HCT116 (cell line): ENCODE results near the gene NUP155. TPM values are rescaled to one million over a fixed set of nuclear protein-coding genes. Genes with fewer than 3 reads are reported as not detected.

Source experiments
- ATAC-seq: fragments of 200-7000 bp; cut with Tn5 transposase; 2 replicates; pipeline ENCODE4 v1.9.1; 2020; ENCODE audit warnings: mild to moderate bottlenecking, moderate library complexity
- BruUV-seq: library from RNA; stranded (reverse); fragments of 400-500 nt; replicated peaks from 2 replicates; lab custom pipeline; 2021; lab: Mats Ljungman, UMichigan
- CTCF ChIA-PET: fragments of 300-600 bp; sonication (Branson Sonifier 250); formaldehyde crosslinking; loops from one replicate; lab custom pipeline; 2021; ENCODE audit warnings: antibody characterized with exemption; lab: Charles Lee
- POLR2A ChIA-PET: fragments of 300-600, 350-600 bp; sonication (Branson Sonifier 250); formaldehyde crosslinking; loops from one replicate; lab custom pipeline; 2021; ENCODE audit warnings: antibody characterized with exemption; lab: Charles Lee
- RAD21 ChIA-PET, 2 experiments: fragments of 300-600 bp; sonication (Branson Sonifier 250); formaldehyde crosslinking; loops; one replicate each; lab custom pipeline; 2023; ENCODE audit warnings: low total read pairs in 2 of 2; ENCODE audit not compliant: uncharacterized antibody in 2 of 2, unreplicated experiment in 2 of 2, low non-redundant PET in 1 of 2; lab: Charles Lee
- DNase-seq: peaks from one replicate; pipeline ENCODE4 v3.0.0-alpha.2; 2010; ENCODE audit warnings: low read depth, low spot score
- H2AFZ ChIP-seq: fragments of 200-600 bp; shearing (Covaris generic), sonication (generic); 2 replicates; pipeline ENCODE4 v1.6.1; 2017; ENCODE audit warnings: low read depth, mixed run types, mixed read lengths, antibody characterized with exemption, low read length; ENCODE audit not compliant: poor library complexity, severe bottlenecking
- H3K27ac ChIP-seq: 2 replicates; pipeline ENCODE4 v1.5.1; 2012; ENCODE audit warnings: low read depth, low read length
- H3K27me3 ChIP-seq: fragments of 200-600 bp; sonication (generic); 2 replicates; pipeline ENCODE4 v1.6.1; 2016; ENCODE audit warnings: mixed run types, low read length, mixed read lengths; ENCODE audit not compliant: insufficient read depth
- H3K36me3 ChIP-seq, 2 experiments: fragments of 200-500 bp in 1 of 2; fragments of 200-600 bp in 1 of 2; sonication (Bioruptor generic) in 1 of 2; sonication (generic) in 1 of 2; 2 replicates each; pipeline versions ENCODE4 v1.5.1 to v1.6.1; 2014 to 2016; ENCODE audit warnings: low read length in 2 of 2, inconsistent platforms in 1 of 2, mixed read lengths in 1 of 2, mixed run types in 1 of 2; ENCODE audit not compliant: insufficient read depth in 2 of 2, control insufficient read depth in 1 of 2
- H3K4me1 ChIP-seq, 2 experiments: fragments of 200-600 bp in 1 of 2; sonication (generic) in 1 of 2; 2 replicates each; pipeline versions ENCODE4 v1.5.1 to v1.6.1; 2012 to 2017; ENCODE audit warnings: low read length in 2 of 2, inconsistent platforms in 1 of 2, mild to moderate bottlenecking in 1 of 2, mixed read lengths in 1 of 2, mixed run types in 1 of 2, moderate library complexity in 1 of 2; ENCODE audit not compliant: insufficient read depth in 2 of 2, control insufficient read depth in 1 of 2
- H3K4me2 ChIP-seq: fragments of 200-600 bp; sonication (generic); 2 replicates; pipeline ENCODE4 v1.6.1; 2017; ENCODE audit warnings: mixed run types, low read length, mixed read lengths
- H3K4me3 ChIP-seq, 2 experiments: fragments of 200-600 bp in 1 of 2; sonication (generic) in 1 of 2; replicated peaks in 1 of 2; 2 replicates each; pipeline ENCODE4 v1.5.1; 2011 to 2016; ENCODE audit warnings: low read length in 2 of 2, control low read depth in 1 of 2, low read depth in 1 of 2, mild to moderate bottlenecking in 1 of 2, mixed read lengths in 1 of 2, mixed run types in 1 of 2
- H3K79me2 ChIP-seq: fragments of 200-600 bp; sonication (generic); 2 replicates; pipeline ENCODE4 v1.6.1; 2017; ENCODE audit warnings: mild to moderate bottlenecking, mixed run types, low read length, moderate library complexity, mixed read lengths; ENCODE audit not compliant: insufficient read depth
- H3K9ac ChIP-seq: fragments of 200-600 bp; sonication (generic); 2 replicates; pipeline ENCODE4 v1.6.1; 2016; ENCODE audit warnings: low read length, mixed read lengths
- H3K9me2 ChIP-seq: fragments of 200-600 bp; sonication (generic), shearing (Covaris generic); 2 replicates; pipeline ENCODE4 v1.6.1; 2017; ENCODE audit warnings: mixed run types, mild to moderate bottlenecking, moderate library complexity; ENCODE audit not compliant: insufficient read depth
- H3K9me3 ChIP-seq, 2 experiments: fragments of 200-500 bp in 1 of 2; fragments of 200-600 bp in 1 of 2; sonication (Bioruptor generic) in 1 of 2; sonication (generic) in 1 of 2; 2 replicates each; pipeline ENCODE4 v1.6.1; 2014 to 2017; ENCODE audit warnings: low read length in 2 of 2, mixed read lengths in 2 of 2, inconsistent platforms in 1 of 2, low read depth in 1 of 2, mild to moderate bottlenecking in 1 of 2, mixed run types in 1 of 2, moderate library complexity in 1 of 2; ENCODE audit not compliant: control insufficient read depth in 1 of 2, insufficient read depth in 1 of 2
- H4K20me1 ChIP-seq: fragments of 200-600 bp; sonication (generic), shearing (Covaris generic); 2 replicates; pipeline ENCODE4 v1.6.1; 2017; ENCODE audit warnings: mixed run types, mild to moderate bottlenecking, moderate library complexity; ENCODE audit not compliant: insufficient read depth
- CBX3 ChIP-seq: IDR thresholded peaks from 2 replicates; pipeline ENCODE4 v1.6.1; 2012; ENCODE audit warnings: low read depth
- CEBPB ChIP-seq: IDR thresholded peaks from 2 replicates; pipeline ENCODE4 v1.6.1; 2012; ENCODE audit warnings: low read depth
- EGR1 ChIP-seq: IDR thresholded peaks from 2 replicates; pipeline ENCODE4 v1.6.1; 2012; ENCODE audit warnings: low read depth
- ELF1 ChIP-seq: IDR thresholded peaks from 2 replicates; pipeline ENCODE4 v1.6.1; 2012; ENCODE audit warnings: low read depth, borderline replicate concordance
- EZH2 ChIP-seq: fragments of 200-600 bp; sonication (generic); IDR thresholded peaks from 2 replicates; pipeline ENCODE4 v1.6.1; 2017; ENCODE audit warnings: antibody characterized with exemption, mixed run types
- FOSL1 ChIP-seq: IDR thresholded peaks from 2 replicates; pipeline ENCODE4 v1.6.1; 2012; ENCODE audit warnings: low read depth
- JUND ChIP-seq: IDR thresholded peaks from 2 replicates; pipeline ENCODE4 v1.6.1; 2012
- POLR2A ChIP-seq: IDR thresholded peaks from 2 replicates; pipeline ENCODE4 v1.7.0; 2011; ENCODE audit warnings: borderline replicate concordance; ENCODE audit not compliant: insufficient read depth, insufficient read length; ENCODE audit errors: extremely low read depth
- POLR2AphosphoS5 ChIP-seq: IDR thresholded peaks from 2 replicates; pipeline ENCODE4 v1.6.1; 2011; ENCODE audit warnings: mild to moderate bottlenecking, low read depth, low read length, moderate library complexity
- SIN3A ChIP-seq: IDR thresholded peaks from 2 replicates; pipeline ENCODE4 v1.6.1; 2012; ENCODE audit warnings: low read depth
- SP1 ChIP-seq: IDR thresholded peaks from 2 replicates; pipeline ENCODE4 v1.6.1; 2012; ENCODE audit warnings: low read depth
- ZFX ChIP-seq: fragments of 450-650 bp; IDR thresholded peaks from 2 replicates; pipeline ENCODE4 v1.6.1; 2017
- intact Hi-C: fragments of 100-400 bp; cut with micrococcal nuclease; formaldehyde crosslinking; loops from 2 replicates; pipeline ENCODE4 v1.10.0; 2022
- total RNA-seq: library from RNA; stranded (reverse); gene quantifications from one replicate; pipeline ENCODE4 v1.2.1, GENCODE V29; 2021; ENCODE audit not compliant: unreplicated experiment
- TF ChIP-seq, protein P1 (sequence below): IDR thresholded peaks from 2 replicates; pipeline ENCODE4 v1.6.1; 2012
- TF ChIP-seq, protein P2 (sequence below), 3 experiments: fragments of 200-600 bp in 1 of 3; sonication (generic) in 1 of 3; IDR thresholded peaks in 2 of 3; conservative IDR thresholded peaks in 1 of 3; 2 replicates each; pipeline ENCODE4 v1.5.1; 2012 to 2017; ENCODE audit warnings: low read depth in 2 of 3, low read length in 2 of 3, antibody characterized with exemption in 1 of 3, borderline replicate concordance in 1 of 3, control low read depth in 1 of 3, mild to moderate bottlenecking in 1 of 3, mixed read lengths in 1 of 3, mixed run types in 1 of 3, moderate library complexity in 1 of 3; ENCODE audit not compliant: insufficient read depth in 1 of 3

Gene NUP155
- total RNA-seq, 1 experiment from 2014 or later: 80.9 TPM

DNA sequence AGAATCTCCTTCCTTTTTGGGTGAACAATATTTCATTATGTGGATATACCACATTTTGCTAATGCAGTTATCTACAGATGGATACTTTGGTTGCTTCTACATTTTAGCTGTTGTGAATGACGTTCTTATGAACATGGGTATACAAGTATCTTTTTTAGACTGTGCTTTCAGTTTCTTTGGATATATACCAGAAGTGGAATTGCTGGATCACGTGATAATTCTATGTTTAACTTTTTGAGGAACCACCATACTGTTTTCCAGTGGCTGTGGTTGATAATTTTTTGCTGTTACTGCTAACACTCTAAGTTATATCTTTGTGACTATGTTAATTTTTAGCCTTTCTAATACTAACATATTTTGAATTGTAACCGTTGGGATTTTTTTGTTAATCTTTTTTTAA is 20.7 kb upstream of the NUP155 start:
- CTCF ChIA-PET: interaction anchor here (1.0 kb wide), 1 partner anchor 20 kb away, joined by 4 read pairs; the partner anchor contains the start of gene NUP155
- Histone ChIP-seq H3K4me1 (no peaks in the 10 kb centered on the region), H3K9me3 (no peaks in the 10 kb centered on the region), H3K36me3 (peaks cover 0 to 8% of the 10 kb centered on the region in 2 experiments; a peak in 2 of 4 replicates), H2AFZ (no peak overlapping the region), H3K27ac (no peak overlapping the region), H3K9me2 (no peaks in the 10 kb centered on the region), H3K9ac (no peak overlapping the region), H3K4me3 (no peak overlapping the region), H3K79me2 (no peaks in the 10 kb centered on the region), H3K27me3 (no peaks in the 10 kb centered on the region), H3K4me2 (no peak overlapping the region), H4K20me1 (no peaks in the 10 kb centered on the region)
- DNase-seq: no peak
- TF ChIP-seq, protein P1, sequence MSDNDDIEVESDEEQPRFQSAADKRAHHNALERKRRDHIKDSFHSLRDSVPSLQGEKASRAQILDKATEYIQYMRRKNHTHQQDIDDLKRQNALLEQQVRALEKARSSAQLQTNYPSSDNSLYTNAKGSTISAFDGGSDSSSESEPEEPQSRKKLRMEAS: no peak
- TF ChIP-seq POLR2AphosphoS5 (no peak), POLR2A (no peak), FOSL1 (no peak), ELF1 (no peak), EGR1 (no peak), SP1 (no peak), EZH2 (no peak), SIN3A (no peak), JUND (no peak), CBX3 (no peak), CEBPB (no peak), ZFX (no peak)
- TF ChIP-seq, protein P2, sequence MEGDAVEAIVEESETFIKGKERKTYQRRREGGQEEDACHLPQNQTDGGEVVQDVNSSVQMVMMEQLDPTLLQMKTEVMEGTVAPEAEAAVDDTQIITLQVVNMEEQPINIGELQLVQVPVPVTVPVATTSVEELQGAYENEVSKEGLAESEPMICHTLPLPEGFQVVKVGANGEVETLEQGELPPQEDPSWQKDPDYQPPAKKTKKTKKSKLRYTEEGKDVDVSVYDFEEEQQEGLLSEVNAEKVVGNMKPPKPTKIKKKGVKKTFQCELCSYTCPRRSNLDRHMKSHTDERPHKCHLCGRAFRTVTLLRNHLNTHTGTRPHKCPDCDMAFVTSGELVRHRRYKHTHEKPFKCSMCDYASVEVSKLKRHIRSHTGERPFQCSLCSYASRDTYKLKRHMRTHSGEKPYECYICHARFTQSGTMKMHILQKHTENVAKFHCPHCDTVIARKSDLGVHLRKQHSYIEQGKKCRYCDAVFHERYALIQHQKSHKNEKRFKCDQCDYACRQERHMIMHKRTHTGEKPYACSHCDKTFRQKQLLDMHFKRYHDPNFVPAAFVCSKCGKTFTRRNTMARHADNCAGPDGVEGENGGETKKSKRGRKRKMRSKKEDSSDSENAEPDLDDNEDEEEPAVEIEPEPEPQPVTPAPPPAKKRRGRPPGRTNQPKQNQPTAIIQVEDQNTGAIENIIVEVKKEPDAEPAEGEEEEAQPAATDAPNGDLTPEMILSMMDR (IDR thresholded peaks at IDR 0.05 in 2 of 3, conservative IDR thresholded peaks at IDR 0.05 in 1 of 3; ENCODE audit: borderline replicate concordance in 1 of 3, insufficient read depth in 1 of 3, low read depth in 2 of 3, low read length in 2 of 3): no peak
- POLR2A ChIA-PET: no interaction called here
- RAD21 ChIA-PET: no interaction called here
- intact Hi-C loops: no loop called here
- no peak for ATAC-seq
- no TSS peak for BruUV-seq
